ENCODE data around the gene TPK1. TPM values are rescaled to one million over a fixed set of nuclear protein-coding genes. Genes with fewer than 3 reads are reported as not detected.

Gene TPK1
- total and polyA plus RNA-seq, 2 of the 13 experiments (the other 11 are each of a cell fraction or from before 2014, with no cell fraction given): 1.0 to 1.2 TPM

- CTCF ChIA-PET (ENCODE audit: low intra/inter-chr PET ratio, low total read pairs): no interaction called here
- no TSS peak for BruUV-seq (replicated peaks)
- in situ Hi-C loops (cut with HindIII; ENCODE audit: extremely low pct_ligation_motif_present, low pct_unique_long_range_greater_than_20kb): no loop called here
Observed at GRCh38 chr7:144510621-144511020, 325.2 kb downstream of the TPK1 start.

GRCh38 chr7:144508702-144509101, 327.2 kb downstream of the TPK1 start:
- no peak overlapping the region for H3K4me3 ChIP-seq (replicated peaks in 1 of 3; ENCODE audit: insufficient read depth in 1 of 3, low read depth in 2 of 3, low read length in 3 of 3)
- H3K79me2 ChIP-seq (ENCODE audit: insufficient read depth, low read length): no peaks in the 10 kb centered on the region
- CTCF ChIA-PET (ENCODE audit: low intra/inter-chr PET ratio, low total read pairs): no interaction called here
- no peak for DNase-seq (ENCODE audit: low spot score)
- WGBS (ENCODE audit: low lambda C conversion rate): 23% methylated on average over 4 of the region's 4 CpGs
- TF ChIP-seq ZBTB7B (CRISPR knock-in tag; IDR thresholded peaks at IDR 0.05): no peak
- TF ChIP-seq HNRNPLL (IDR thresholded peaks at IDR 0.05; ENCODE audit: low read depth, low read length, poor library complexity, severe bottlenecking): no peak
- no peak for TF ChIP-seq ZNF674 (CRISPR knock-in tag; IDR thresholded peaks at IDR 0.05; ENCODE audit: low read depth)
- no peak for TF ChIP-seq ZBTB21 (CRISPR knock-in tag; IDR thresholded peaks at IDR 0.05)
- TF ChIP-seq ZNF792 (CRISPR knock-in tag; IDR thresholded peaks at IDR 0.05): no peak
- no peak for TF ChIP-seq HOXD1 (CRISPR knock-in tag; IDR thresholded peaks at IDR 0.05)
- no peak for TF ChIP-seq NAIF1 (CRISPR knock-in tag; IDR thresholded peaks at IDR 0.05; ENCODE audit: borderline replicate concordance)
- TF ChIP-seq ZBTB42 (CRISPR knock-in tag; IDR thresholded peaks at IDR 0.05): no peak
- no peak for TF ChIP-seq PCBP1 (IDR thresholded peaks at IDR 0.05; ENCODE audit: borderline replicate concordance, low read depth, low read length)
- no peak for TF ChIP-seq POGZ (CRISPR knock-in tag; IDR thresholded peaks at IDR 0.05)
- no peak for TF ChIP-seq GMEB1 (CRISPR knock-in tag; IDR thresholded peaks at IDR 0.05; ENCODE audit: borderline replicate concordance)
- TF ChIP-seq KLF12 (CRISPR knock-in tag; IDR thresholded peaks at IDR 0.05; ENCODE audit: borderline replicate concordance): no peak
- in situ Hi-C loops (cut with HindIII; ENCODE audit: extremely low pct_ligation_motif_present, low pct_unique_long_range_greater_than_20kb): no loop called here
- no TSS peak for BruUV-seq (replicated peaks)
- H3K36me3 ChIP-seq (replicated peaks in 1 of 2; ENCODE audit: control insufficient read depth in 1 of 2, insufficient read depth in 2 of 2, low read length in 2 of 2): no peaks in the 10 kb centered on the region
- H2AFZ ChIP-seq (ENCODE audit: low read length): no peak overlapping the region
- no peak for ATAC-seq
- H3K4me2 ChIP-seq (ENCODE audit: low read depth, low read length): no peak overlapping the region
- POLR2A ChIA-PET: no interaction called here
- H3K9ac ChIP-seq (ENCODE audit: insufficient read depth, low read depth, low read length): no peak overlapping the region
- intact Hi-C loops (cut with micrococcal nuclease; ENCODE audit: unreplicated experiment): no loop called here
- FAIRE-seq: no peak
- no peaks in the 10 kb centered on the region for H3K4me1 ChIP-seq (ENCODE audit: insufficient read depth, low read length)
- H3K9me3 ChIP-seq (ENCODE audit: low read length): no peaks in the 10 kb centered on the region
- H3K27me3 ChIP-seq (ENCODE audit: control insufficient read depth in 1 of 2, insufficient read depth in 2 of 2, low read length in 2 of 2): no peaks in the 10 kb centered on the region
- H3K27ac ChIP-seq (ENCODE audit: extremely low read length, insufficient read depth, low read length): no peak overlapping the region
- no peaks in the 10 kb centered on the region for H4K20me1 ChIP-seq (ENCODE audit: insufficient read depth, low read length)

More at GRCh38 chr7:144510621-144511020, 325.2 kb downstream of the TPK1 start:
- no peak for TF ChIP-seq ZBTB7B (CRISPR knock-in tag; IDR thresholded peaks at IDR 0.05)
- Histone ChIP-seq H3K36me3 (replicated peaks in 1 of 2; ENCODE audit: control insufficient read depth in 1 of 2, insufficient read depth in 2 of 2, low read length in 2 of 2) (no peaks in the 10 kb centered on the region), H2AFZ (ENCODE audit: low read length) (no peak overlapping the region), H3K4me2 (ENCODE audit: low read depth, low read length) (no peak overlapping the region), H3K79me2 (ENCODE audit: insufficient read depth, low read length) (no peaks in the 10 kb centered on the region), H3K9ac (ENCODE audit: insufficient read depth, low read depth, low read length) (no peak overlapping the region), H3K4me1 (ENCODE audit: insufficient read depth, low read length) (no peaks in the 10 kb centered on the region), H4K20me1 (ENCODE audit: insufficient read depth, low read length) (no peaks in the 10 kb centered on the region), H3K9me3 (ENCODE audit: low read length) (no peaks in the 10 kb centered on the region), H3K27me3 (ENCODE audit: control insufficient read depth in 1 of 2, insufficient read depth in 2 of 2, low read length in 2 of 2) (no peaks in the 10 kb centered on the region), H3K27ac (ENCODE audit: extremely low read length, insufficient read depth, low read length) (no peak overlapping the region), H3K4me3 (replicated peaks in 1 of 3; ENCODE audit: insufficient read depth in 1 of 3, low read depth in 2 of 3, low read length in 3 of 3) (no peak overlapping the region)
- intact Hi-C loops (cut with micrococcal nuclease; ENCODE audit: unreplicated experiment): no loop called here
- POLR2A ChIA-PET: no interaction called here
- WGBS (ENCODE audit: low lambda C conversion rate): 40% methylated on average over 6 of the region's 6 CpGs
- FAIRE-seq (no peak), DNase-seq (ENCODE audit: low spot score) (no peak), ATAC-seq (no peak)

All from HepG2 (cell line).